Transverse colon (tissue), 4 donors: ENCODE data around the gene NR0B2. TPM values are rescaled to one million over a fixed set of nuclear protein-coding genes. Genes with fewer than 3 reads are reported as not detected.

Source experiments
- DNase-seq: peaks from one replicate; pipeline ENCODE4 v3.0.0-alpha.2; 2019
- H3K27ac ChIP-seq, 4 donors: fragments of 200-600 bp; sonication (generic); 2 replicates each; pipeline ENCODE4 v1.5.1; 2016 to 2018; ENCODE audit warnings: inconsistent platforms in 4 of 4
- H3K27me3 ChIP-seq: fragments of 200-600 bp; sonication (generic); 2 replicates; pipeline ENCODE4 v1.5.1; 2017; ENCODE audit warnings: inconsistent platforms
- H3K36me3 ChIP-seq, 4 donors: fragments of 200-600 bp; sonication (generic); 2 replicates each; pipeline ENCODE4 v1.5.1; 2017 to 2019; ENCODE audit warnings: inconsistent platforms in 4 of 4
- H3K4me1 ChIP-seq, 4 donors: fragments of 200-600 bp; sonication (generic); 2 replicates each; pipeline ENCODE4 v1.5.1; 2017 to 2020; ENCODE audit warnings: inconsistent platforms in 4 of 4
- H3K4me3 ChIP-seq, 4 donors: fragments of 200-600 bp; sonication (generic); 1 replicate in 1 of 4; 2 replicates in 3 of 4; pipeline versions ENCODE4 v1.5.1 to v1.6.1; 2017 to 2019; ENCODE audit warnings: inconsistent platforms in 4 of 4
- H3K9me3 ChIP-seq, 2 donors: fragments of 200-600 bp; sonication (generic); 2 replicates each; pipeline ENCODE4 v1.5.1; 2017 to 2019; ENCODE audit warnings: inconsistent platforms in 2 of 2
- EP300 ChIP-seq: sonication (generic); formaldehyde crosslinking; IDR thresholded peaks from one replicate; pipeline ENCODE4 v1.6.1; 2017; ENCODE audit warnings: antibody characterized with exemption, low read depth
- POLR2A ChIP-seq: fragments of 450-650 bp; IDR thresholded peaks from one replicate; pipeline ENCODE4 v1.6.1; 2016; ENCODE audit warnings: antibody characterized with exemption, mild to moderate bottlenecking, moderate library complexity
- POLR2AphosphoS5 ChIP-seq, 3 donors: sonication (generic); formaldehyde crosslinking; IDR thresholded peaks; one replicate each; pipeline ENCODE4 v1.6.1; 2016; ENCODE audit warnings: antibody characterized with exemption in 3 of 3
- WGBS, 2 donors: methylation state at CpG; one replicate each; pipeline ENCODE4 v1.1.5; 2018; ENCODE audit warnings: low coverage in 1 of 2; 5-methylcytosine and 5-hydroxymethylcytosine counted together
- in situ Hi-C, 4 donors: fragments of 200-750 bp; cut with MboI; loops; one replicate each; pipeline versions ENCODE4 v1.15.0 to v1.15.1; 2017; ENCODE audit warnings: low sequenced_read_pairs in 3 of 4, low pct_ligation_motif_present in 1 of 4, low pct_unique_long_range_greater_than_20kb in 1 of 4
- intact Hi-C: fragments of 100-400 bp; cut with DNase I; formaldehyde crosslinking; loops from one replicate; pipeline ENCODE4 v1.15.1; 2023; ENCODE audit warnings: low total_unique reads
- total RNA-seq, 4 donors: library from RNA; depleted of rRNA; stranded (reverse); fragments of >200 nt; gene quantifications; one replicate each; pipeline ENCODE4 v1.1.0, GENCODE V29; 2016
- TF ChIP-seq, protein P1 (sequence below), 5 experiments: fragments of 200-600 bp in 3 of 5; fragments of 450-650 bp in 2 of 5; sonication (generic) in 3 of 5; IDR thresholded peaks; 1 replicate in 2 of 5; 2 replicates in 3 of 5; pipeline ENCODE4 v1.5.1; 2016 to 2017; ENCODE audit warnings: antibody characterized with exemption in 5 of 5, inconsistent platforms in 3 of 5, mild to moderate bottlenecking in 2 of 5, moderate library complexity in 1 of 5

The NR0B2 gene
- total RNA-seq, 4 donors from 2014 or later = 0.95 to 2.7 TPM; not detected in 2

DNA sequence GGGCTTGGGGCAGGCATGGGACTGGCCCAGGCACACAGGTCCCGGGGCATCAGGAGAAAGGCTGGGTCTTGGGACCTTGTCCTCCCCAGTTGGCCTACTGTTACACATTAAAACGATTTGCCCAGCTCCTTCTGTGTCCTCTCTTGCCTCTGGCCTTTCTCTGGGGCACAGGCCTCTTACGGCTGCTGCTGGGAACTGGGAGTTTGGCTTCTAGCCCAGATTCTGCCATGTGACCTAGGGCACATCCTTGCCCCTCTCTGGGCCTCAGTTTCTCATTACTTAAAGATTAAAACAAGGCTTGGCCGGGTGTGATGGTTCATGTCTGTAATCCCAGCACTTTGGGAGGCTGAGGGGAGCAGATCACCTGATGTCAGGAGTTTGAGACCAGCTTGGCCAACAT, 32.5 kb upstream of the NR0B2 start:
- in situ Hi-C loops (no loop called here), intact Hi-C loops (no loop called here)
- DNase-seq = no peak
- Histone ChIP-seq H3K4me3 (no peak overlapping the region), H3K27me3 (no peaks in the 10 kb centered on the region), H3K4me1 (peaks cover 3 to 24% (median 13%) of the 10 kb centered on the region in 4 donors), H3K36me3 (peaks cover 0 to 34% (median 12%) of the 10 kb centered on the region in 4 donors), H3K27ac (peak overlapping the region; percentile 53 to 73 (median 55)), H3K9me3 (no peaks in the 10 kb centered on the region)
- WGBS, 2 donors = 54% methylated on average over 4 of the region's 4 CpGs; no CpG with 5 or more reads in 1 of the 2 donors
- no peak for TF ChIP-seq EP300
- no peak for TF ChIP-seq POLR2AphosphoS5 (IDR thresholded peaks at IDR 0.05)
- no peak for TF ChIP-seq POLR2A
- TF ChIP-seq, protein P1, sequence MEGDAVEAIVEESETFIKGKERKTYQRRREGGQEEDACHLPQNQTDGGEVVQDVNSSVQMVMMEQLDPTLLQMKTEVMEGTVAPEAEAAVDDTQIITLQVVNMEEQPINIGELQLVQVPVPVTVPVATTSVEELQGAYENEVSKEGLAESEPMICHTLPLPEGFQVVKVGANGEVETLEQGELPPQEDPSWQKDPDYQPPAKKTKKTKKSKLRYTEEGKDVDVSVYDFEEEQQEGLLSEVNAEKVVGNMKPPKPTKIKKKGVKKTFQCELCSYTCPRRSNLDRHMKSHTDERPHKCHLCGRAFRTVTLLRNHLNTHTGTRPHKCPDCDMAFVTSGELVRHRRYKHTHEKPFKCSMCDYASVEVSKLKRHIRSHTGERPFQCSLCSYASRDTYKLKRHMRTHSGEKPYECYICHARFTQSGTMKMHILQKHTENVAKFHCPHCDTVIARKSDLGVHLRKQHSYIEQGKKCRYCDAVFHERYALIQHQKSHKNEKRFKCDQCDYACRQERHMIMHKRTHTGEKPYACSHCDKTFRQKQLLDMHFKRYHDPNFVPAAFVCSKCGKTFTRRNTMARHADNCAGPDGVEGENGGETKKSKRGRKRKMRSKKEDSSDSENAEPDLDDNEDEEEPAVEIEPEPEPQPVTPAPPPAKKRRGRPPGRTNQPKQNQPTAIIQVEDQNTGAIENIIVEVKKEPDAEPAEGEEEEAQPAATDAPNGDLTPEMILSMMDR (IDR thresholded peaks at IDR 0.05) = no peak

DNA sequence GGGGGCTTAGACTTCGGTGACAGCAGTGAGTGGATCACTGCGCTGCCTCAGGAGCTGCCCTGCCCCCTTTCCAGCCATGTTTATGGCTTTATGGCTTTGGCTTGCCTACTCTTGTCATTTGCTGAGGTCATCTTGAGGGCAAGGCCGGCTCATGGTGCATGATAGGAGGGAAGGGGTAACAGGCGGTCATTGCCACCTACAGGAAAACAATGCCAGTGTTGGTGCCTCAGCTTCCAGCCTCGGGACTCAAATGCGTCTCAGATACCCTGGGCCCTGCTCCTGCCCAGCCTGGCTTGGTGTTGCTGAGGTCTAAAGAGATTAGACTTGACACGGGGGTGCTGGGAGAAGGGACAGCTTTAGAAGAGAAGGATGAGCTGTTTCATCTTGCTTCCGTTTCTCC, 32.0 kb upstream of the NR0B2 start:
- in situ Hi-C loops = no loop called here
- peaks cover 3 to 24% (median 13%) of the 10 kb centered on the region in 4 donors for H3K4me1 ChIP-seq
- no peak overlapping the region for H3K4me3 ChIP-seq
- H3K36me3 ChIP-seq = peaks cover 0 to 34% (median 14%) of the 10 kb centered on the region in 4 donors
- intact Hi-C loops = no loop called here
- H3K27me3 ChIP-seq = no peaks in the 10 kb centered on the region
- no peak for TF ChIP-seq POLR2A
- TF ChIP-seq, protein P1 (IDR thresholded peaks at IDR 0.05) = peak in 2 of 5 experiments; percentile 34 to 50
- TF ChIP-seq POLR2AphosphoS5 (IDR thresholded peaks at IDR 0.05) = peak in 2 of 3 donors; percentile 66 to 74
- TF ChIP-seq EP300 = no peak
- WGBS, 2 donors = 52 to 53% methylated on average over 7 to 8 of the region's 8 CpGs
- no peaks in the 10 kb centered on the region for H3K9me3 ChIP-seq
- H3K27ac ChIP-seq = peak overlapping the region; percentile 53 to 73 (median 55)
- DNase-seq = peak; percentile 84

DNA sequence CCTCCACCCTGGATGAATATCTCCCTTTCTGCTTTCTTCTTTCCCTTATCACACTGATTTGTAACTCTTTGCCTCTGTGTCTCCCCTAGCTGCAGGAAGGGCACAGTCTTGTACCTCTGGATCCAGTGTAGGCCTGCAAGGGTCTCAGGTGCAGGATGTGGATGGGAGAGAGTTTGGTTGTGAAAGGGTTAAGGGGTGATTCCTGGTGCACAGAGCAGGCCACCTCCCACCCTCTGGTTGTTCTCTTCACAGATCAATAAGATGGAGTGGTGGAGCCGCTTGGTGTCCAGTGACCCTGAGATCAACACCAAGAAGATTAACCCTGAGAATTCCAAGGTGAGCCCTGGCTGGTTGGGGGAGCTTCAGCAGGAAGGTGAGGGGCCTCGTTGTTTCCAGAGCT, 31.4 kb upstream of the NR0B2 start:
- Histone ChIP-seq H3K27ac (peak overlapping the region; percentile 1 to 73 (median 55)), H3K4me3 (no peak overlapping the region), H3K36me3 (peaks cover 0 to 34% (median 14%) of the 10 kb centered on the region in 4 donors), H3K4me1 (peaks cover 3 to 24% (median 13%) of the 10 kb centered on the region in 4 donors), H3K27me3 (no peaks in the 10 kb centered on the region), H3K9me3 (no peaks in the 10 kb centered on the region)
- DNase-seq = no peak
- WGBS, 2 donors = 67% methylated on average over 2 of the region's 2 CpGs; no CpG with 5 or more reads in 1 of the 2 donors
- intact Hi-C loops = no loop called here
- TF ChIP-seq EP300 (no peak), POLR2AphosphoS5 (IDR thresholded peaks at IDR 0.05) (no peak), POLR2A (no peak)
- TF ChIP-seq, protein P1 (IDR thresholded peaks at IDR 0.05) = no peak
- in situ Hi-C loops = no loop called here

DNA sequence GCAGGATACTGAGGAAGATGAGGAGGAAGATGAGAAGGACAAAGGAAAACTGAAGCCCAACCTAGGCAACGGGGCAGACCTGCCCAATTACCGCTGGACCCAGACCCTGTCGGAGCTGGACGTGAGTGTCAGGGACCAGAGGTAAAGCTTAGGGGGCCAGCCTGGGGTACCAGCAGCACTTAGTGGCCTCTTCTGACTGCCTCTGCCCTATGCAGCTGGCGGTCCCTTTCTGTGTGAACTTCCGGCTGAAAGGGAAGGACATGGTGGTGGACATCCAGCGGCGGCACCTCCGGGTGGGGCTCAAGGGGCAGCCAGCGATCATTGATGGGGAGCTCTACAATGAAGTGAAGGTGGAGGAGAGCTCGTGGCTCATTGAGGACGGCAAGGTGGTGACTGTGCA, 28.9 kb upstream of the NR0B2 start:
- intact Hi-C loops (no loop called here), in situ Hi-C loops (no loop called here)
- H3K4me1 ChIP-seq = peaks cover 3 to 24% (median 13%) of the 10 kb centered on the region in 4 donors
- DNase-seq = no peak
- no peaks in the 10 kb centered on the region for H3K27me3 ChIP-seq
- no peak for TF ChIP-seq POLR2A
- no peak for TF ChIP-seq EP300
- TF ChIP-seq, protein P1 (IDR thresholded peaks at IDR 0.05) = no peak
- no peak for TF ChIP-seq POLR2AphosphoS5 (IDR thresholded peaks at IDR 0.05)
- no peak overlapping the region for H3K27ac ChIP-seq
- H3K4me3 ChIP-seq = no peak overlapping the region
- peaks cover 0 to 34% (median 14%) of the 10 kb centered on the region in 4 donors for H3K36me3 ChIP-seq
- 92 to 95% methylated on average over 10 to 12 of the region's 12 CpGs for WGBS, 2 donors
- no peaks in the 10 kb centered on the region for H3K9me3 ChIP-seq
